GM18526 (cell line): Measurements from ENCODE around the gene TRIM65.

Source experiments
- POLR2A ChIP-seq: IDR thresholded peaks from 3 replicates; pipeline ENCODE4 v1.6.1; 2011; ENCODE audit not compliant: insufficient read length; ENCODE audit errors: extremely low read depth

TRIM65 gene

GRCh38 chr17:75896415-75897159, at the start of gene TRIM65:
Gene TRIM65 (minus strand): TSS chr17:75896951. CDS start chr17:75896937, 14 bp downstream.
- TF ChIP-seq POLR2A, result peak; percentile 74

DNA sequence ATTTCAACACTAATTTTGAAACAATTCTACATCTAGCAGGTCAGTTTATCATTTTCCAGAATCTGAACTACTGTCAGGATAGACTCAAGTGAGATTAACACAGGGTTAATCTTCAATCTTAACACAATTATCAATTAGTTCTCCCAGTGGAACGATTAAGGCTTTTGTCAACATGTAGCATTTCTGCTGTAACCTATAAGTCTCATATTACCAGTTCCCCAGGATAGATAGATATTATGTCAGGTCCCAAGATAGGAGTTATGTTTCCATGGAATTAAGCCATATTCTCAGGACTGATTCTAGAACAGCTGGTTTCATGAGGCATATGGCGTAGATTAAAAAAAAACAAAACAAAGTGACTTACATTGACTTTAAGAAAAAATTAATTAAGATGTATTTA, 48.5 kb upstream of the TRIM65 start:
- TF ChIP-seq POLR2A, result no peak

DNA sequence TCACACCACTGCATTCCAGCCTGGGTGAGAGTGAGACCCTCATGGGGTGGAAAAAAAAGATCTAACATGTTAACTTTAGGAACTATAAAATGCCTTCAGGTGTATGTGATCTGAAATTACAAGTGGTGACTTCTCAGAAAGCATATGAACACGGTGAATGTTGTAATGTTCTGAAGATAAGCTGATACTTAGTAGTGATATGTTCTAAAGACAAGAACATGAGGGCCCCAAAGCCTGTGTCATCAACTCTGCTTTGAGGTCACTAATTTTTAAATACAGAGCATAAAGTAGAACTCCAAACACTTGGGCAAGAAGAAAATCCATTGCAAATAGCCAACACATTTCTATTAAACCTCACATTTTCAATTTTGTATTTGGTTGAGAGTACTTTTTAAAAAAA, 46.7 kb upstream of the TRIM65 start:
- TF ChIP-seq POLR2A, result no peak

- no peak for TF ChIP-seq POLR2A
These were observed 45.7 kb upstream of the TRIM65 start for GRCh38 chr17:75942473-75942872.

DNA sequence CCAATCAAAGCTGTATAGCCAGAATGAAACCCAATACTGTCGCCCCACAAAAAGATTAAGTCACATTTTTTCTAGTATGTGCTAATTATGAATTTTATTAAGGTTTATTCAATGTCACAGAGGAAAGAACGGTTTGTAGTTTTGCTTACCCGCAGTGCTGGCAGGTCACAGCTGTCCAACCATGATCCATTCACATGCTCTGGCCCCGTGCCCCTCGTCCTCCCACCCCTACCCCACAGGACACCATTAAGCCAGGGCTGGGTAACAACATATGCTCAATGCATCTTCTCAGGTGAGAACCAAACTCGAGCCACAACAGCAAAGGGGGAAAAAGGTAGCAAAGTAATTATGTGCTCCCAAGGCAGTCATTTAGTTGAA, 44.7 kb upstream of the TRIM65 start:
- TF ChIP-seq POLR2A, result no peak

DNA sequence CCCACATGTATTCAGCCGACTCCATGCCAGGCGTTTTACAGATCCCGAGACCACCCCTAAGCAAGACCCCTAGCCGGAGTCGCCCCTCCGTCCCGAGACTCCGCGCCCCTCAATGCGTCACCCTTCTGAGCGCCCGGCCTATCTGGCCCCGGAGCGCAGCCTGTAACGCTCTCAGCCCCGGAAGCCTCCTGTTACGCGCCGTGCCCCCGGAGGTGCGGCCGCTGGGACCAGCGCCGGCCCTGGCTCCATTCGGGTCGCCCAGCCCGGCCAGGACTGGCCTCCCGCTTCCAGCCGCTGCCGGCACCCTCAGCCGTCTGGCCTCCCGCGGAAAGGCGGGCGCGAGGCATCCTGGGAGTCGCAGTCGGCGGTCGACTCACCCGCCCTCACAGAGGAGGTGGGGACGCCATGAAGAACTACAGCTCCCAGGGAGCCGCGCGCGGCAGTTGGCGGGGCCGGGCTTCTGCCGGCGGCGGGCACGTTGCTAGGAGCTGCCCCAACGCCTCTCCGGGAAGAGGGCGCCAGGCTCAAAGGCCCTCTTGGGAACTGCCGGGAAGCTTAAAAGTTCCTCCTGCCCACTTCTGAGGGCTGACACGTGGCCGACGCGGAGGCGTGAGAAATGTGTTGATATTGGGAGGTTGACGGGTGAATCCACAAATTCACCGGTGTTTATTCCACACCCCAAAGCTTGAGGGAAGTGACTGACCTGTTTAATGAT, 44.1 kb upstream of the TRIM65 start, which contains the start of gene FBF1:
Gene FBF1 (minus strand): TSS at position 316 of the 715 bp plus-strand sequence. CDS start 2,893 bp downstream, outside the sequence.
- peak; percentile 78 for TF ChIP-seq POLR2A

GRCh38 chr17:75937652-75938051, 40.9 kb upstream of the TRIM65 start:
- no peak for TF ChIP-seq POLR2A

DNA sequence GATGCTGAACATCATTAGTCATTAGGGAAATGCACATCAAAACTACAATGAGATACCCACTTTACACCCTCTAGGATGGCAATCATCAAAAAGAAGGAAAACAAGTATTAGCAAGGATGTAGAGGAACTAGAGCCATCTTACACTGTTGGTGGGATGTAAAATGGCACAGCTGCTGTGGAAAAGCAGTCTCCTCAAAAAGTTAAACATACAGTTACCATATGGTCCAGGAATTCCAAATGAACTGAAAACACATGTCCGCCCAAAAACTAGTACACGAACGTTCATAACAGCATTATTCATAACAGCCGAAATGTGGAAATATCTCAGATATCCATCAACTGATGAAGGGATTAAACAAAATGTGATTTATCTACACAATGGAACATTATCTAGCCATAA, 37.1 kb upstream of the TRIM65 start:
- TF ChIP-seq POLR2A, result no peak

DNA sequence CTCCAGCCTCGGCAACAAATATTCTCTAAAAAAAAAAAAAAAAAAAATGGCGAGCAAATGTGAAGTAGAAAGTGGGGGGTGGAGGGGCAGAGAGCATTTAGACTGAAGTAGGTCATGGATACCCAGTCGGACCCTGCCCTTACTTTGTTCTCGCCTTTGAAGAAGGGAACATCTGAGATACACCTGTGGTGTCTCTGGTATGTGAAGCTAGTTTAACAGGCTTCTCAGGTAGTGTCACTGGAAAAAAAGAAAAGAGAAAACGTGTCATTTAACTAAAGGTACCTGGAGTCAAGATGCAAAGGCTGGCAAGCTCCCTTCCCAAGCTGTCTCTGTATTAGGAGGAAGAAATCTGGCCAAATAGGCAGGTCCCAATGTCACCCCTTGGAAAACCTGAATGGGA, 36.1 kb upstream of the TRIM65 start:
- TF ChIP-seq POLR2A, result no peak

- no peak for TF ChIP-seq POLR2A
These were observed 34.3 kb upstream of the TRIM65 start for GRCh38 chr17:75931062-75931461.

- no peak for TF ChIP-seq POLR2A
These were observed 30.7 kb upstream of the TRIM65 start for GRCh38 chr17:75927286-75927922.

DNA sequence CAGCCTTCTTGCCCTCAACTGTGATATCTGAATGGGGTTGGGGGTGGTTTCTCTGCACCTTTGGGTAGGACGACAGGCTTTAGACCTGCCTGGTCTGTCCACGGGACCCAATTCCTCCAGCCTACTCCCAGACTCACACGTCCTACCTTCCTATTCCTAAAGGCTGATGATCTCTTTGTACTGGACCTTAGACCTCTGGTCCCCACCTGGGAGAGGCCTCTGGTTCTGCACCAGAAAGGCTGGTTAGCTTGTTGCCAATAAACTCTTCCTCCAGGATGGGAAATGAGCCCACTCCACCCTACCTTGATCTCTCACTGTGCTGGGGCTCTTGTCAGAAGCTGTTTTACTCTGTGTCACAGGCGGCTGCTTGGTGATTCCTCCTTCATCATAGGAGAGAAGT, 29.7 kb upstream of the TRIM65 start:
- TF ChIP-seq POLR2A, result no peak

DNA sequence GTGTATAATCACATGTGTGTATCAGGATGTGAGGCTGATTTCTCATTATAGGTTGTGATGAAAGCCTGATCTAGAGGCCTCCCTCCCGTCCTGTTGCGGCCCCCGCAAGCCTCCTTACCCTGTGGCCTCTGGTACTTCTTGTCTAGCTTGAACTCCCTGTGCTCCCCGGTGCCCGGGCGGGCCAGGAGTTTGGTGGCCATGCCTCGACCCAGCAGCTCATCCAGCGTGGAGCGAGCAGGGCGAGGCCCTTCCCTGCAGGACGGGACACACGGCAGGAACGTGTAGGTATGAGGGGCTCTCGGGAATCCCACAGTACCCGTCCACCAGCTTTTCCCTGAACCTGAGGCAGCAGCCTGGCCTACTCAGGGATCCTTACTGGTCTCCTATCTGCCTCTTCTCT, 29.2 kb upstream of the TRIM65 start:
- no peak for TF ChIP-seq POLR2A

DNA sequence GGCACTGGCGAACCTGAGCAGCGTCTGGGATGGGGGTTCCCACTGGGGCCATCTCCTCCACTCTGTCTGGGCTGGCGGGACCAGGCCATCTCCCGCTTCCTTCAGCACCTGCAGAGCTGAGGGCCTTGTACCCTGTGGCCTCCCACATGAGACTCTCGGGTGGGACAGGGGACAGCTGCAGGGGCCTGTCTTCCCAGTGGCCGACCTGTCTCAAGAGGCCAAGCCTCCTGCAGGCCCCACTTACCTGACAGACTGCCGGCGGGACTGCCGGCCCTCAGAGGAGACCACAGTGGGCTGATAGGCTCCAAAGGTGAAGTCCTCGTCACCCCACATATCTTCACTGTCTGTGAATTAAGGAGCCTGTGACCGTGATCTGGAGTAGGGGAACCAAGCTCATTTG, 28.4 kb upstream of the TRIM65 start:
- no peak for TF ChIP-seq POLR2A

DNA sequence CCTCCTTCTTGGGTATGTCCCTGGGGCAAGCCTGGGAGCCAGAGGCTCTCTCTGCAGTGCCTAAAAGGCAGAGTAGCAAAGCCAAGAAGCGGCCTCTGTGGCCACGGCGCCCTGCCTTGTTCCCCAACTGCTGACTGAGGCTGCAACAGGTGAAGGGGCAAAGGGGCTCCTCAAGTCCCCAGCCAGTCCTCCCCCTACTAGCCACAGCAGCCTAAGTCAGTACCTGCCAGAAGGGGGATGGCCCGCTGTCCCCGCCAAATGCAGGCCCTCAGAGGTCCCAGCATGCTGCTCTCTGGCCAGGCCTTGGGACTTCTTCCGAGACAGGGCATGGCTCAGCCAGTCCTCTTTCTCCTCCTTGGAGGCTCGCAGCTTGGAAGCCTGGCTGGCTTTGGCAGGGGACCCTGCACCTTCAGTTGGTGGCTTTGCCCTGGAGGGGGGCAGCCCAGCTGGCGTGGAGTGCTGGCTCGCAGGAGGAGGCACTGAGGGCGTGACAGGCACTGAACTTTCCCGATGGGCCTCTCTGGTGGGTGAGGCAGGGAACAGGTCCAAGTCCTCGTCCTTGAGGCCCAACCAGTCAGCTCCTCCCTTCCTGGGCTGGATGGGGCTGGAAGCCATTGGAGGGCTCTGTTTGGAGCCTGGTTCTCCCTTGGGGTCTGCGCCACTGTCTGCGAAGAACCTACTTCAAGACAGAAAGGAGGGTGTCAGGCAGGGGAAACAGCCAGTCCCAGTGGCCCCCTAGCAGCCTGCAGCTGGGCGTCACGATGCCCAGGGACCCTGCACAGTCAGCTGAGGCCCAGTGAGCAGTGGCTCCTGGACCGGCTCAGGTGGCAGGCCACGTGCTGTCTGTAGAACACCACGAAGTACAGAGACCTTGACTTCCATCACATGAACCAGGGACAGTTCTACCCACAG, 26.5 kb upstream of the TRIM65 start:
- no peak for TF ChIP-seq POLR2A
